H9 (cell line): ENCODE data around the gene MRPS34. TPM values are rescaled to one million over a fixed set of nuclear protein-coding genes. Genes with fewer than 3 reads are reported as not detected.

ENCODE experiments used
- DNase-seq: peaks from one replicate; pipeline ENCODE4 v3.0.0-alpha.2; 2017
- H2AFZ ChIP-seq: one replicate; pipeline ENCODE4 v1.6.1; 2013; ENCODE audit warnings: mild to moderate bottlenecking, low read length, control low read depth, moderate library complexity
- H2AK5ac ChIP-seq: 2 replicates; pipeline ENCODE4 v1.6.1; 2013; ENCODE audit warnings: low read length, control low read depth, mixed read lengths; ENCODE audit not compliant: insufficient read length
- H2BK120ac ChIP-seq: one replicate; pipeline ENCODE4 v1.6.1; 2013; ENCODE audit warnings: low read depth, mild to moderate bottlenecking, low read length, control low read depth, inconsistent platforms; ENCODE audit not compliant: poor library complexity, severe bottlenecking
- H2BK12ac ChIP-seq: 2 replicates; pipeline ENCODE4 v1.6.1; 2013; ENCODE audit warnings: low read length, control low read depth, mixed read lengths, low read depth; ENCODE audit not compliant: insufficient read length
- H2BK15ac ChIP-seq: 2 replicates; pipeline ENCODE4 v1.6.1; 2013; ENCODE audit warnings: low read depth, low read length, control low read depth
- H2BK20ac ChIP-seq: one replicate; pipeline ENCODE4 v1.6.1; 2013; ENCODE audit warnings: low read depth, mild to moderate bottlenecking, low read length, control low read depth, inconsistent platforms; ENCODE audit not compliant: poor library complexity, severe bottlenecking
- H2BK5ac ChIP-seq: 2 replicates; pipeline ENCODE4 v1.6.1; 2013; ENCODE audit warnings: low read length, control low read depth, mixed read lengths; ENCODE audit not compliant: insufficient read length
- H3K14ac ChIP-seq: 2 replicates; pipeline ENCODE4 v1.6.1; 2013; ENCODE audit warnings: low read length, control low read depth; ENCODE audit not compliant: insufficient read depth
- H3K18ac ChIP-seq: 2 replicates; pipeline ENCODE4 v1.6.1; 2013; ENCODE audit warnings: low read depth, mild to moderate bottlenecking, mixed read lengths, low read length, control low read depth; ENCODE audit not compliant: insufficient read length
- H3K23ac ChIP-seq: 2 replicates; pipeline ENCODE4 v1.6.1; 2013; ENCODE audit warnings: low read length, control low read depth, mixed read lengths, low read depth; ENCODE audit not compliant: insufficient read length
- H3K23me2 ChIP-seq: 2 replicates; pipeline ENCODE4 v1.6.1; 2013; ENCODE audit warnings: low read depth, mild to moderate bottlenecking, mixed read lengths, low read length, control low read depth; ENCODE audit not compliant: insufficient read length, poor library complexity, severe bottlenecking
- H3K27ac ChIP-seq: 2 replicates; pipeline ENCODE4 v1.5.1; 2013; ENCODE audit warnings: low read length, control low read depth, mixed read lengths, low read depth; ENCODE audit not compliant: insufficient read length
- H3K27me3 ChIP-seq: 2 replicates; pipeline ENCODE4 v1.6.1; 2013; ENCODE audit warnings: low read length, control low read depth, inconsistent platforms; ENCODE audit not compliant: insufficient read depth
- H3K4ac ChIP-seq: 2 replicates; pipeline ENCODE4 v1.6.1; 2013; ENCODE audit warnings: low read depth, mild to moderate bottlenecking, control low read depth, inconsistent platforms, low read length, moderate library complexity
- H3K4me1 ChIP-seq: 2 replicates; pipeline ENCODE4 v1.6.1; 2013; ENCODE audit warnings: low read length, control low read depth, inconsistent platforms; ENCODE audit not compliant: insufficient read depth
- H3K4me2 ChIP-seq: 2 replicates; pipeline ENCODE4 v1.6.1; 2013; ENCODE audit warnings: low read length, control low read depth, mixed read lengths; ENCODE audit not compliant: insufficient read length, insufficient read depth
- H3K56ac ChIP-seq: 2 replicates; pipeline ENCODE4 v1.6.1; 2013; ENCODE audit warnings: low read depth, mild to moderate bottlenecking, mixed read lengths, low read length, control low read depth; ENCODE audit not compliant: insufficient read length
- H3K79me1 ChIP-seq: 2 replicates; pipeline ENCODE4 v1.6.1; 2013; ENCODE audit warnings: low read depth, mild to moderate bottlenecking, moderate library complexity, low read length, control low read depth, inconsistent platforms; ENCODE audit not compliant: insufficient read depth, poor library complexity, severe bottlenecking
- H3K79me2 ChIP-seq: 2 replicates; pipeline ENCODE4 v1.6.1; 2013; ENCODE audit warnings: low read length, control low read depth, inconsistent platforms; ENCODE audit not compliant: insufficient read depth
- H3K9ac ChIP-seq: 2 replicates; pipeline ENCODE4 v1.6.1; 2013; ENCODE audit warnings: low read length, control low read depth, mixed read lengths; ENCODE audit not compliant: insufficient read length; ENCODE audit errors: extremely low read depth
- H3K9me3 ChIP-seq: one replicate; pipeline ENCODE4 v1.6.1; 2013; ENCODE audit warnings: low read depth, low read length, inconsistent platforms; ENCODE audit not compliant: control insufficient read depth
- H3T11ph ChIP-seq: one replicate; pipeline ENCODE4 v1.6.1; 2013; ENCODE audit warnings: mild to moderate bottlenecking, low read length, control low read depth, inconsistent platforms
- H4K20me1 ChIP-seq: one replicate; pipeline ENCODE4 v1.6.1; 2013; ENCODE audit not compliant: control insufficient read depth, insufficient read length, insufficient read depth
- H4K5ac ChIP-seq: 2 replicates; pipeline ENCODE4 v1.6.1; 2013; ENCODE audit warnings: low read depth, mild to moderate bottlenecking, mixed read lengths, low read length, control low read depth; ENCODE audit not compliant: insufficient read length
- H4K8ac ChIP-seq: replicated peaks from 2 replicates; pipeline ENCODE4 v1.6.1; 2013; ENCODE audit warnings: low read length, control low read depth, mixed read lengths, low read depth; ENCODE audit not compliant: insufficient read length
- H4K91ac ChIP-seq: 2 replicates; pipeline ENCODE4 v1.6.1; 2013; ENCODE audit warnings: low read depth, mild to moderate bottlenecking, moderate library complexity, mixed read lengths, low read length, control low read depth; ENCODE audit not compliant: insufficient read length
- H3K27ac Mint-ChIP-seq, 3 experiments: 2 replicates in 2 of 3; 3 replicates in 1 of 3; pipeline ENCODE4 v1.8.0; 2020 to 2021; ENCODE audit warnings: mixed read lengths in 3 of 3, mild to moderate bottlenecking in 1 of 3, moderate library complexity in 1 of 3
- H3K27me3 Mint-ChIP-seq: 2 replicates; pipeline ENCODE4 v1.8.0; 2021; ENCODE audit warnings: low read depth, mild to moderate bottlenecking, moderate library complexity, mixed read lengths
- H3K36me3 Mint-ChIP-seq, 3 experiments: 2 replicates in 2 of 3; 3 replicates in 1 of 3; pipeline ENCODE4 v1.8.0; 2020 to 2021; ENCODE audit warnings: low read depth in 3 of 3, mixed read lengths in 3 of 3; ENCODE audit not compliant: insufficient read depth in 1 of 3
- H3K4me1 Mint-ChIP-seq, 2 experiments: 2 replicates each; pipeline ENCODE4 v1.8.0; 2020; ENCODE audit warnings: mixed read lengths in 2 of 2
- H3K4me3 Mint-ChIP-seq, 2 experiments: 2 replicates in 1 of 2; 3 replicates in 1 of 2; pipeline ENCODE4 v1.8.0; 2020 to 2021; ENCODE audit warnings: mild to moderate bottlenecking in 2 of 2, mixed read lengths in 2 of 2, moderate library complexity in 1 of 2
- H3K9me3 Mint-ChIP-seq, 2 experiments: 2 replicates in 1 of 2; 3 replicates in 1 of 2; pipeline ENCODE4 v1.8.0; 2020; ENCODE audit warnings: mild to moderate bottlenecking in 2 of 2, mixed read lengths in 2 of 2, moderate library complexity in 1 of 2
- CTCF ChIP-seq: fragments of 200-600 bp; sonication (generic); conservative IDR thresholded peaks from 3 replicates; pipeline ENCODE4 v1.8.0; 2021; ENCODE audit warnings: antibody characterized with exemption, mild to moderate bottlenecking
- WGBS: extraction: QIAGEN DNeasy Blood & Tissue Kit; methylation state at CpG from one replicate; pipeline ENCODE4 v1.1.7; 2013; ENCODE audit warnings: missing lambda C conversion rate, low lambda C conversion rate, mixed read lengths; ENCODE audit not compliant: insufficient read length; ENCODE audit errors: extremely low coverage; 5-methylcytosine and 5-hydroxymethylcytosine counted together
- total RNA-seq: library from RNA; stranded (reverse); gene quantifications from 2 replicates; pipeline ENCODE4 v1.2.1, GENCODE V29; 2021

The MRPS34 gene
- total RNA-seq, 1 experiment from 2014 or later: 205 TPM

GRCh38 chr16:1746693-1747195 is 26.2 kb downstream of the MRPS34 start:
- Histone ChIP-seq H3K27me3 (no peaks in the 10 kb centered on the region), H3K9ac (no peak overlapping the region), H3K79me2 (no peaks in the 10 kb centered on the region), H3K23me2 (no peaks in the 10 kb centered on the region), H3K14ac (no peak overlapping the region), H3K4ac (no peak overlapping the region), H3K4me2 (no peak overlapping the region), H4K20me1 (peaks cover 3% of the 10 kb centered on the region), H4K5ac (no peak overlapping the region), H4K8ac (no peak overlapping the region), H3K27ac (no peak overlapping the region), H3K23ac (no peak overlapping the region), H3T11ph (no peak overlapping the region), H2AK5ac (no peak overlapping the region), H3K79me1 (no peaks in the 10 kb centered on the region), H2BK20ac (no peak overlapping the region), H4K91ac (no peak overlapping the region), H2AFZ (no peak overlapping the region), H3K56ac (no peak overlapping the region), H3K9me3 (no peaks in the 10 kb centered on the region), H3K4me1 (no peaks in the 10 kb centered on the region), H2BK15ac (no peak overlapping the region), H2BK120ac (no peak overlapping the region), H3K18ac (no peak overlapping the region), H2BK12ac (no peak overlapping the region), H2BK5ac (no peak overlapping the region)
- H3K27me3 Mint-ChIP-seq: no peaks in the 10 kb centered on the region; the same call in 1 of the 2 replicates
- no peaks in the 10 kb centered on the region for H3K9me3 Mint-ChIP-seq
- H3K4me1 Mint-ChIP-seq: no peaks in the 10 kb centered on the region
- TF ChIP-seq CTCF: no peak
- peaks cover 3 to 23% (median 23%) of the 10 kb centered on the region in 3 experiments for H3K36me3 Mint-ChIP-seq
- H3K4me3 Mint-ChIP-seq: no peak overlapping the region
- no CpG with 5 or more reads among the region's 31 CpGs for WGBS
- H3K27ac Mint-ChIP-seq: peak overlapping the region in 1 of 3 experiments; percentile 67; a peak in 2 of 7 replicates
- DNase-seq: no peak
